HG02642 (cell line): Measurements from ENCODE around the gene SHH.

Experiments used
- ATAC-seq: cut with Tn5 transposase; IDR thresholded peaks from one replicate; pipeline ENCODE4 v1.9.1; 2021; ENCODE audit warnings: mild to moderate bottlenecking; ENCODE audit not compliant: unreplicated experiment, poor library complexity

The SHH gene

GRCh38 chr7:155811895-155812761, at the start of gene SHH:
Gene SHH, minus strand, starts transcription at chr7:155812463. Its CDS starts 341 bp downstream, at chr7:155812122.
- ATAC-seq = no peak

GRCh38 chr7:155861480-155861868, 49.2 kb upstream of the SHH start:
- ATAC-seq = no peak

- no peak for ATAC-seq
Measured at GRCh38 chr7:155860840-155861479, 48.7 kb upstream of the SHH start.

DNA sequence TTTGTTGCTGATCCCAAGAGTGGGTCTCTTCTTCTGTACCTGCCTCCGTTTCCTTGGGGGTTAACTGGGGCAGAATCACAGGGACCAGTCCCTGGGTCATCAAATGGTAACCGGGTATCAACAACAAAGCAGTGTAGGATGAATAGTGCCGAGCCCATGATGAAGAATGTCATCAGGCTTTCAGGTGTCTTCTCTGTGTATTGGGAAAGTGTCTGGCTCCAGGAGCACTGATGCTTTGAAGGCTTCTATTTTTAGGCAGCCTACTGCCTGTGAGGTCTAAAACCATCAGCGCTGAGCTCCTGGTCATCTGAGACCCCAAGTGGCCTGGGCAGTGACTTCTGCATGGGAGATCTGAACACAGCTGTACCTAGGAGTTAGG, 48.2 kb upstream of the SHH start:
- no peak for ATAC-seq

DNA sequence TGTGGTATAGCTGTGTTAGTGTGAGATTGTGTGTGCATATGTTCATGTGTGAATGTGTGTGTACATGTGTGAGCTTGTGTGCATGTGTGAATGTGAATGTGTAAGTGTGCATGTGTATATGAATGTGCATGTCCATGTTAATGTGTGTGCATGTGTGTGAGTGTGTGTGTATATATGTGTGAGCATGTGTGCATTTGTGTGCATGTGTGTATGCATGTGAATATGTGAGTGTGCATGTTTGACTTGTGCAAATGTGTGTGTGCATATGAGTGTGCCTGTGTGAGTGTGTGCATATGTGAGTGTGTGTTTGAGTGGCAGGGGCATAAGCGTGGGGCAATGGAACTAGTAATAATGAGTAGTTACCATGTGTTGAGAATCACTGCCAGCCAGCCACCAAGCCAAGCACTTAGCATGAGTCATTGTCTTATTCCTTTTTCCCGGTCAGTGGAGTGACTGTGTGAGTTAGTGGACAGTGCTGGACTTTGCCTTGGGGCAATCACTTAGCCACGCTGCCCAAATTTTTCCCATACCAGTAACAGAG, 46.3 kb upstream of the SHH start:
- no peak for ATAC-seq

DNA sequence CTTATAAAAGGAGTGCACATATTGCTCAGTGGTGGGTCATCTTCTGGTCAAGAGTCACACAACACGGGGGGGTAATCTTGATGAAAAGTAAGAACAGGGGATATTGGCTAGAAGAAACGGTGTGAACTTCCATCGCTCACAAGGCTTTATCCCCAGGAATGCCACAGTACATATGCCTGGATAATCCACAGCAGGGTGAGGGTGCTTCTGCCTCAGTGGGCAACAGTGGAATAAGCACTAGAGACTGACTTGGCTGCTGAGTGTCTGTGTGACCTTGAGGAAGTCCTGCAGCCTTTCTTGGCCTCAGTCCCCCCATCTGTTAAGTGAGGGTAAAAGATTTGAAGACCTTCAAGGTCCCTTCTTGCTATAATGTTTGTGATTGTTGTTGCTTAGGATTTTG, 44.9 kb upstream of the SHH start:
- ATAC-seq = no peak

DNA sequence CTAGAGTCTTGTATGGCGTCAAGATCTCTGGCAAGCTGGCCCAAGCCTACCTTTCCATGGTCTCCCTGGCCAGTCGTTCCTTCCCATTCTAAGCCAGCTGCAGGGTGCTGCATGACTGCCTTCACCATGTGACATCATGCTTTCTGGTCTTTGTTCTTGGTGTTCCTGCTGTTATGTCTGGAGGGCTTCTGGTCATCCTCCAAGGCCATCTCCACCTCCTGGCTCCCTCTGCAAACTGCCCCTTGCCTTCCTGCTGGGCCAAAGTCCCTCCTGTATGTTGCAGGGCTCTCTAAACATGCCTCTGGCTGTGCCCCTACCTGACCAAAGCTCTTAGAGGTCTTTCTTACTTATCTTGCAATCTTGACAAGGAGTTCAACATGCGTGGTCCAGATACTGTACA, 44.4 kb upstream of the SHH start:
- ATAC-seq = no peak

GRCh38 chr7:155852426-155853301, 40.4 kb upstream of the SHH start:
- no peak for ATAC-seq

- ATAC-seq = no peak
Measured at GRCh38 chr7:155851892-155852291, 39.6 kb upstream of the SHH start.

DNA sequence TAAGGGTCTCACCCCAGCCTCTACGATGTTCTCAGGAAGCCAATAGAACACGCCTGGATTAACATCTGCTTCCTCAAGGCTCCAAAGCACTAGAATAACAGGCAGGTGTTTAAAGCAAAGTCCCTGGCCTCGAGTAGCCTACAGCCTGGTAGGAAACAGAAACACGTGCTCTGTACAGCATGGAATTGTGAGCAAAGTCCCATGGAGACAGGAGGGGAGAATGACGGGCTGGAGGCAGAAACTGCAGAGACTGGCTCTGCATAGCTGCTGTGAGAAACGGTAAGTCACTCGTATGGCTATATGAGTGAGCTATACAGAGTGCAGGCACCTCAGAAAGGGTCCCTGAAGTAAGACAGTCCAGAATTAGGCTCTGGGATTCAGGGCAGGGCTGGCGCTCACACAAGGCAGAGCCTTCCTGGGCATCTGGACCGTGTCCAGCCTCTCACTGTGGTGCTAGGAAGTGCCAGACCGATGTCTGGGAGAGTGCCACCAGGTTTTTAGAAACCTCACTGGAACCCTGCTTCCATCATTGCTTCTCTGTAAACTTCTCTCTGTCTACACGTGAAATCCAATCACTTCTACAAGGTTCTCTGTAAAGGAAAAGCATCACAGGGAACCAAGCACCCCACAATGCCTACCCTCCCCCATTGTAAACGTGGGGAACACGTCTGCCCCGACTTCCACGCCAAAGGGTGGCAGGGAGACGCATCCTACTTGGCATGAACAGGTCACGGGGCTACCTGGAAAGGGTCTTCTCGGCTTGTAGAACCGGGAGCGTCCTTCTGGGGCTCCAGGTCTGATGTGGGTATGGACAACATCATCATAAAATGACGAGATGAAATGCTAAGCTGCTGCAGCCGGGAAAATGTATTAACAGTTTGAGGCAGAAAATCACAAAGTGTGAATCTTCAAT, 38.8 kb upstream of the SHH start:
- no peak for ATAC-seq

DNA sequence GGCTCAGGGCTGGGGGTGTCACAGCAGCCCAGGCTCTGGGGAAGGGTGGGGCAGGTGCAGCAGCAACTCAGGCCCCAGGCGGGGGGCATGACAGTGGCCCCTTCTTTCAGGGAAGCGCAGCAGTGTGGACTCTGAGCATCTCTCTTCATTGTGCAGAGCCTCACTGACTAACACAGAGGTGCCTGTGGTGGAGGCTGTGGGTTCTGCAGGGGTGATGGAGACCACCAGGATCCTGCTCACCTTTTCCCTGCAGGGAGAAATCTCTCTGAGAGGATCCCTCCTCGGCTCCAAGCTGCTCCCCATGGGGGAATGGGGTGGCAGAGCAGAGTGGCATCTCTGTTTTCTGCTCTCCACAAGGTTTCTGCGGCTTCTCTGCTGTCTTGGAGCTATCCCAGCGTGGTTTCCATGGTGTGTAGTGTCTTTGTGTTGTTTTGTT, 37.8 kb upstream of the SHH start:
- ATAC-seq = no peak

DNA sequence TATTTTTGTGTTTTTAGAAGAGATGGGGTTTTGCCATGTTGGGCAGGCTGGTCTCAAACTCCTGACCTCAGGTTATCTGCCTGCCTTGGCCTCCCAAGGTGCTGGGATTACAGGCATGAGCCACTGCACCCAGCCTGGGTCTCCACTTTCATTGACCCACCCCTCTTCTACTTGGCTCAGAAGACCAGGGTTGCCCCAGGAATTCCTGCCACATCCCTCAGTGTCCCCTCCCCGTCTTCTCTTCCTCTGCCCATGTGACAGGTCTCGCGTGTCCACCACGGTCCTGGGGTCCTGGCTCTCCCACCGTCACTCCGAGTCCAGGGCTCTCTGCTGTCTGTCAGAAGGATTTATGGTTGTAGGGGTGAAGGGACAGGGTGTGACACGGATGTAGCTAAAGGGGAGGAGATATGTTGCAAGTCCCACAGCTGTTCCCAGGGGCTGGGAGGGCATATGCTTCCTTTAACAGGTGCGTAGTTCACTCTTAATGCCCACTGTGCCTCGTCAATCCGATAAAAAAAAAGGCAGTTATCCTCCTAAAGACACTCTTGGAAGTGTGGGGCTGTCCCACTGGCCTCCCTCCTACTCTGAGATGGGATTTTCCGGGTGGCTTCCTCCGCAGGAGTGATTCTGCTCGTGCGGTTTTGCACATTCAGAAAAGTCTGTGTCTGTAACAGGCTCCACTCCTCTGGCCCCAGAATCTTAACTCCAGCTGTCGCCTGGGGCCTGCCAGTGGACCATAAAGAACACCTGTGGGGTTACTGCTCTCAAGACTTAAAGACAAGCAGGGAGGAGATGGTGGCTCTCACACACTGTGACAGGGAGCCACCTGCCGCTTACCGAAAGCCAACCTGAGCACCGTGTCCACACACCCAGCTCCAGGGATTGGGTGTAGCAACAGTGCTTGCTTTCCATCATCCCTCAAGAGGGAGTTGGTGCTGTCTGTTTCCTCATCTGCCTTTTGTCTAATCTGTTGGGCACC, 36.7 kb upstream of the SHH start:
- no peak for ATAC-seq

GRCh38 chr7:155847821-155848435, 35.7 kb upstream of the SHH start:
- no peak for ATAC-seq

GRCh38 chr7:155846936-155847335, 34.7 kb upstream of the SHH start:
- ATAC-seq = no peak

GRCh38 chr7:155846156-155846555, 33.9 kb upstream of the SHH start:
- no peak for ATAC-seq

DNA sequence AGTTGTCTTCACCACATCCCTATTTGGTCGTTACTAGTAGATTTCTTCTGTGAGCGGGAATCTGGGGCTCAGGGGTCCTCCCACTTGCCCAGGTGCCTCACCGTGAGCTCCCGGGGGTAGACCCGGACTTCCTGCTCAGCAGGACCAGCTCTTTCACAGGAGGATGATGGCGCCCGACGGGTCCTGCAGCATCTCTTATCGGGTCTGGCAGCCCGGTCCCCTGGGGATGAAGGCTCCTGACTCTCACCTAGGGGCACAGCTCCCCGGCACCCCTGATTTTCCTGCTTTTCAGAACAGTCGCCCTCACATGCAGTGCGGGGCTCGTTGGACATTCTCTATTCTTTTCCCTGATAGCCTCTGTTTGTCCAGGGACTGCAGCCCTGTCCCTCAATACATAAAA, 33.0 kb upstream of the SHH start:
- no peak for ATAC-seq

DNA sequence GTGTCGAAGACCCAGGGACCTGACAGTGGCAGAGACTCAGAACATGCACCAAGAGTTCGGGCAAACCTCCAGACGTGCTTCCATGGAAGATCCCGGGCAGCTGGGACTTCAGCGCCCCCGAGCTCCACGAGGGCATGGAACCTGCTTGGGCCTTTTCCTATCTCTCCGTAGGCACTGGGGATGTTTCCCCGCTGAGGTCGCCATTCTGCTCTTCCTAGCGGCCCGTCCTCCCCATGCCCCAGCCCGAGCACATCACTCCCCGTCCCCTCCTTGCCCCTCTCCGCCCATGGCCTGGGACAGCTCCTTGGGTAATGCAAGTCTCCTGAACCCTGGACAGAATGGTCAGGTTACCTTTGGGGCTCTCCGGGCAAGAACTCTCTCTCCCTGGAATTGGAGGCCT, 32.3 kb upstream of the SHH start:
- ATAC-seq = no peak

DNA sequence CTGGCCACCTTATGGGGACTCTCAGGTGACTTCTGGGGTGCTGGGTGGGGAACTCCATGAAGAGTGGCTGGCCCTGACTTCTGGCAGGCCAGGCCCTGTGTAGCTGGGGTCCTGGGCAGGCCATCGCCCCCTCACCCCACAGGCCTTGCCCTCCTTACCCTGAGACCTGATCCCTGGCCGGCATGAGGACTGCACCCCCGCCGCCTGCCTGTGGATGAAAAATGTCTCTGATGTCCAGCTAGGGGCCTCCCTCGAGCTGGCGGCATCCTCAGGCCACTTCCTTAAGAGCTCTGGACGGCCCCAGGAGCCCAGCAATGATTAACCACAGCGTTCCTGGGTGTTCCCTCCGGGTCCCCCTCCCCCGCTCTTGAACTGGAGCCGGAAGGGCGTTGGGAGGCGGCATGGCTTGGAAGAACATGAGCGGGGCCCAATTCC, 31.8 kb upstream of the SHH start:
- ATAC-seq = no peak
